HG03103 (cell line): ENCODE results near the gene RASGEF1B.
A peak's percentile ranks its signal among the peaks of the same experiment; 100 is the strongest.
"Not testable (repeated sequence)": the region's sequence is repeated elsewhere in the genome, so short reads cannot be mapped to it uniquely, and the experiment has no call there.

Experiments used
- ATAC-seq: cut with Tn5 transposase; IDR thresholded peaks from one replicate; pipeline ENCODE4 v1.9.1; 2021; ENCODE audit warnings: low read depth; ENCODE audit not compliant: unreplicated experiment

The RASGEF1B gene

DNA sequence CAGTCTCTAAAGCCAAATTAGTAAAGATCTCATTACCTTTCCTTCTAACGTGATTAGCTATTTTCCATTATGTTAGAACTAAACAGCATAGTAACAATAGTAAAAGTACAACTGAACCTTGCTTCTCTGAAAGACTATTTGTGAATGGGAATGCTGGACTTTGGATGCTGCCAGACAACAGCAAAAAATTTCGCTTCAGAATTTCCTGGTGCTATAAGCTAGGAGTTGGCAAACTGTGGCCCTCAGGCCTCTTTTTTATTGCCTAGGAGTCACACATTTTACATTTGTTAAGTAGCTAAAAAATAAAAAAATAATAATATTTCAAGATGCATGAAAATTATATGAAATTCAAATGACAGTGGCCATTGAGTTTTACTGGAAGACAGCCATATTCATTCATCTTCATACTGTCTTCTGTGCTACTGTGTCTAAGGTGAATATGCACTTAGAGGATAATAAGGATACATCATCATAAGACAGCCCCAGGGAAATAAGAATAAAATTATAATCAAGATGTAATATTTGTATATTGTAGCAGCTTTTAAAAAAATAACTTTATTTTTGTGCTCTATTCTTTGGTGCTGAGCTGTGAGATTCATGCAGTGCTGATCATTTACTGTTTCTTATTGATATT, 34.6 kb downstream of the RASGEF1B start:
- no peak for ATAC-seq

GRCh38 chr4:81436096-81436495, 35.6 kb downstream of the RASGEF1B start:
- ATAC-seq: no peak

- ATAC-seq: no peak
Measured at GRCh38 chr4:81432825-81433224, 38.9 kb downstream of the RASGEF1B start.

GRCh38 chr4:81431971-81432370, 39.7 kb downstream of the RASGEF1B start:
- ATAC-seq: no peak

DNA sequence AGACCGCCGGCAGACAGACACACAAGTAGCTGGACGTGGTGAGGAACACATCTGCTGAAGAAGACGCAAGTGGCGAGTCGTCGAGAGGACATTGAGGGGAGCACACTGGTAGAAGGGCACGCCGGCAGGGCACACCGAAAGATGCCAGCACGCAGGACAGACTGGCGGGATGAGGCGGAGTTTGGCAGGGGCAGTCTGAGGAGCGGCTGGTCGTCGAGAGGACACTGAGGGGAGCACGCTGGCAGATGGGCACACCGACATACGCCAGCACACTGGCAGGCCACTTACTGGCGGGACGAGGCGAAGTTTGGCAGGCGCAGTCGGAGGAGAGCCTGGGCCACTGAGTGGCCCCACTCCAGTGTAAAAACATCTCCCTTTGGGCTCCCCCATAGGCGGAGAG, 42.1 kb downstream of the RASGEF1B start:
- no peak for ATAC-seq

DNA sequence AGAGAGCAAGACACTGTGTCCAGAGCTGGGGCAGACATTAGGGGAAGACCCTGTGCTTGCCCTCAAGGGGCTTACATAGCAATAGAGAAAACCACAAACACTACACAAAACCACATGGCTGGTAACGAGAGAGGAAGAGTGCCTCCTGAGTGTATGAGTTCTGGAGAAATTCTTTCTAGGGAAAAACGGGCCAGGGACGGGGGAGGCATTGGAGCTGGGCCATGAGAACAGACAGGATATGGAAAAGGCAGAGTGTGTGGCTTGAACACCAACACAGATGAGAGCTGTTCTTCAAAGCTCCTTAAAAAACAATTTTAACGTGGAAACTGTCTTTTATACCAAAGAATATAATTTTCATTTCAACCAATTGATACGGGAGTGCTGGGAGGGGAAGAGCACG, 42.7 kb downstream of the RASGEF1B start:
- no peak for ATAC-seq

DNA sequence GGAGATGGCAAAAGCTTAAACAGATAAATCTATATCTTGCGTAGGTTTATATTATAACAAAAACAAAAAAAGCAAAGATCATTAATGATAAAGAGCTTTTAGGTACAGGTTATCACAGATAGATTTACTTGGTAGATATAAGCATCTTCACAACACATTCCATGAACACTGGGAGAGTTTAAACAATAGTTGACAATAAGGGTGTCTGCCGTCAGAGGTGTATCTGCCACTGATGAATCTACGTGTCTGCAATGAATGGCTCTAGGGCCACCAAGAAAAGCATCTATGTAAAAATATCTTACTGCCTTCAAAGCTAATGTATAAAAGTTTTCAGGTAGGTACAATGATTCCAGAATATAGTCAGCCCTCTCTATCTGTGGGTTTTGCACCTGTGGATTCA, 43.7 kb downstream of the RASGEF1B start:
- no peak for ATAC-seq

- ATAC-seq: no peak
Measured at GRCh38 chr4:81427344-81427821, 44.3 kb downstream of the RASGEF1B start.

- no peak for ATAC-seq
Measured at GRCh38 chr4:81426770-81427289, 44.9 kb downstream of the RASGEF1B start.

- ATAC-seq: no peak
Measured at GRCh38 chr4:81424816-81425755, 46.6 kb downstream of the RASGEF1B start.

DNA sequence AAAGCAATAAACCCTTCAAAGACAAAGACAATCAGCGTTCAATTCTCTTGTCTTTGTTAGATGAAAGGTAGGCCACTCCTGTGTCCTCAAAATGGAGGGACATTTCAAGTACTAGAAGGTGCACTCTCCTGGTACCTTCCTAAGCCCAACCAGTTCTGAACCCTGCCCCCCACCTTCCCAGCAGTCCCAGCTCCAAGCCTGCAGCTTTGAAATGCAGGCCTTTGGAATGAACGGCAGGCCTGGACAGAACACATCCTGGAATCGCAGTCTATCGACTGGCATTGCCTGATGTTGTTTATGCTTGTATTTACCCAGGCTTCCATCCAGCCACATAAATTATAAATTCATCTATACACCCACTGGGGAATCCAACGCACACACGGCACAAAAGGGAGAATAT, 47.4 kb downstream of the RASGEF1B start:
- no peak for ATAC-seq

DNA sequence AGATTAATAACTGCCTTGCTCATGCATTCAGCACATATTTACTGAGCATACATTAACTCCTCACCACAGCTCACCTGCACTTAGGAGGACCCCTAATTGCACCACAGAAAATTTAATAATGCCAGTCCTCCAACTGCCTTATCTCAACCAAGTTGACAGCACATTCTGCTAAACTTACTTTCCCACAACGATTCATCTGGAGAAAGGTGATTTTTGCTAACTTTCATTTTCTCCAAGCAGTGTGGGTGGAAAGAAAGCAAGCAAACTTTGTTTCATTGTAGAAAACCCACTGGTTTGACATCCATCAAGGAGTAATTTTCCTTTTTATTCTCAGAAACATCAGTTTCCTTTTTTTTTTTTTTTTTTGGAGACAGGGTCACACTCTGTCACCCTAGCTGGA, 49.1 kb downstream of the RASGEF1B start:
- ATAC-seq: no peak

DNA sequence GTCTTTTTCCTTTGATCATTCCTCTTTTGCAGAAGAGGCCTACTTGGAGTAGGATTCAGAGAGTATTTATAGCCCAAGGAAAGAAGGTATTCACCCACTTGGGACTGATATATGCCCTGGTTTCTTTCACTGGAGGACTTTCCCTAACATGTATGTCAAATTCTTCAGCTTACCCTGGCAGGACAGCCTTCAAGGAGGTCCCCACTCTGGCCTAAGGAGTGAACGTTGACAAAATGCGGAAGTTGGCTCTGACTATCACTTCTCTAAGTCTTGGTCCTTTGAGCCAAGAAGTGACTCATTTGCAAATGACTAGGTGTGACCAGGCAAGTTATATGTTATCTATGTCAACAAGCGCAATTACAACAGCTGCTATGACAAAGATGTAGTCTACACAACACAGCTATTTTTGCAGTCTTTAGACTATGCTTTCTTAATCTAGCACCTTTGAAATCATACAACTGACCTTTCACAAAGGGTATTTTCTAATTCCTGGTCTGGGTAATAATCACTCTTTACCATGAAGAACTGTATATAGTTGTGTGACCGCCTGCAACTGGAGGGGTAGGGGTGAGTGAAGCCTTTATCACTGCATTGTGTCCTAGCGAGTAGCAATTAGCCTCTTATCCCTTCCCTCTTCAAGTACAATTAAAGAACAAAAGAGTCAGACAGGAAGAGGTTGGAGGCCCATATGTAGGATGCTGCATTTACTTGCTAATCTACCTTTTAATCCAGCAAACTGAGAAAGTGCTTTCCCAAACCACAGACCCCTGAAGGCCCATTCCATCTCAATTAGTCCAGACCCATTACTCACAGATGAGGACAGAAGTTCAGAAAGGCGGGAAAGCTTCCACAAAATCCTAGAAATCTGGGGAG, 50.1 kb downstream of the RASGEF1B start:
- peak; percentile 100 for ATAC-seq

DNA sequence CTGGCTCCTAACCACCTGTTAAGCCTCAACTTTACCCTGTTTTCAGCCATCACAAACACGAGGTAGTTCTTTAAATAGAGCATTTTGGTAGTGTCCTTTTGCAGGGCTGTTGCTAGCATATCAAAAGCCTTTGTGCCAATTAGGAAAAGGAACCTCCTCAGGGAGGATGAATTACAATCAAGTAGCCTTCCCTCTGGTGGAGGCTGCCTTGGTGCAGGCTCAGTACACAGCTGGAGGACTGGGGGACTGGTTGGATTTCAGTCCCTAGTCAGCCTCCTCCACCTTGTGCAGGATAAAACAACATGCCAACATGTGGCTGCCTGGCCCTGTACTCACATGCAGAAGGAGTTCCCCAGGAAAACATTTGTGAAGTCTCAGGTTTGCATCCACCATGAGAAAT, 53.1 kb downstream of the RASGEF1B start:
- no peak for ATAC-seq

GRCh38 chr4:81412946-81413495, 58.7 kb downstream of the RASGEF1B start:
- no peak for ATAC-seq

- no peak for ATAC-seq
Measured at GRCh38 chr4:81410680-81411079, 61.0 kb downstream of the RASGEF1B start.

- ATAC-seq: no peak
Measured at GRCh38 chr4:81409836-81410235, 61.9 kb downstream of the RASGEF1B start.

DNA sequence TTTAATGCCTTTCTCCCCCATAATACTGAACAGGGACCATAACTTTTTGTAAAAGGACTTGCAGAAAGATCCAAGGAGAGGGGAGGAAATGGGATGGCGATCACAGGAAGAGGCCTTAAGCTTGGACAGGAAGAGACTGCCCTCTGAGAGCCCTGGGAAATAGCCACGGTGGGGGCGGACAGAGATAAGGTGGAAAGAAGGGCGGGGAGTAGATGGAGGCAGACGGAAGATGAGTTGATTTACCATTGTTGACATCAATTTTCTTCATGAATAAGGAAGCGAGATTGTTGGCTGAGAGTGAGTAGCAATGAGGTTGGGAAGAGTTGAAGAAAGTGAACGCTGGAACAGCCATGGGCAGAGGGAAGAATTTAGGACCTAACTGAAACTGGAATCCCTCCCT, 63.4 kb downstream of the RASGEF1B start:
- no peak for ATAC-seq

DNA sequence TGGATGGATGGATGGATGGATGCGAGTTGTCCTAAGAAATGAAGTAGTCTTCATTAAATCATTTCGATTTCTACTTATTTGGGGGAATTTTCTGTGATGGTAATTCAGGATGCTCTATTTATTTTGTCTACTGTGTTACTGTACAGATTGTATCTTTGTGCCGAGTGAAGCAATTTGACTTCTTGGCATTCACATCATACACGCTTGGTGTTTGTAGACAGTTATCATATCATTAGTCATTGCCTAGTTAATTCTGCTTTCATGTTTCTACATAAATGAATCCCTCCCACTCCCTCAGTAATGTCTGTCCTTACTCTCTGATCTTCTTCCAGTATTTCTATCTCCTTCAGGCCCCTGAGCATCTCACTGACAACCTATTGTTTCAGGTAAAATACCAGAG, 64.0 kb downstream of the RASGEF1B start:
- ATAC-seq: no peak

GRCh38 chr4:81406481-81406880, 65.2 kb downstream of the RASGEF1B start:
- not testable (repeated sequence) for ATAC-seq
